Measurements from ENCODE around the gene ATP8A1.

Gene ATP8A1

GRCh38 chr4:42531341-42532030 lies 125.4 kb downstream of the ATP8A1 start:
- no peak overlapping the region for H3K4me3 ChIP-seq (ENCODE audit: control insufficient read depth, low read depth, low read length)
- no peak for DNase-seq (ENCODE audit: low read depth)
- no peak for TF ChIP-seq CTCF (conservative IDR thresholded peaks at IDR 0.05; ENCODE audit: control insufficient read depth, insufficient read depth, low read depth, low read length)

GRCh38 chr4:42523066-42523718 lies 133.7 kb downstream of the ATP8A1 start:
- DNase-seq (ENCODE audit: low read depth) = no peak
- TF ChIP-seq CTCF (conservative IDR thresholded peaks at IDR 0.05; ENCODE audit: control insufficient read depth, insufficient read depth, low read depth, low read length) = no peak
- no peak overlapping the region for H3K4me3 ChIP-seq (ENCODE audit: control insufficient read depth, low read depth, low read length)

- TF ChIP-seq CTCF (conservative IDR thresholded peaks at IDR 0.05; ENCODE audit: control insufficient read depth, insufficient read depth, low read depth, low read length) = peak; percentile 56
- DNase-seq (ENCODE audit: low read depth) = peak; percentile 53
- H3K4me3 ChIP-seq (ENCODE audit: control insufficient read depth, low read depth, low read length) = no peak overlapping the region
Observed at GRCh38 chr4:42519803-42520417, 137.0 kb downstream of the ATP8A1 start.

- DNase-seq (ENCODE audit: low read depth) = peak; percentile 4
- H3K4me3 ChIP-seq (ENCODE audit: control insufficient read depth, low read depth, low read length) = no peak overlapping the region
- no peak for TF ChIP-seq CTCF (conservative IDR thresholded peaks at IDR 0.05; ENCODE audit: control insufficient read depth, insufficient read depth, low read depth, low read length)
Observed at GRCh38 chr4:42515156-42515884, 141.6 kb downstream of the ATP8A1 start.

- DNase-seq (ENCODE audit: low read depth) = no peak
- TF ChIP-seq CTCF (conservative IDR thresholded peaks at IDR 0.05; ENCODE audit: control insufficient read depth, insufficient read depth, low read depth, low read length) = no peak
- no peak overlapping the region for H3K4me3 ChIP-seq (ENCODE audit: control insufficient read depth, low read depth, low read length)
Observed at GRCh38 chr4:42513748-42514492, 143.0 kb downstream of the ATP8A1 start.

GRCh38 chr4:42512226-42512625 lies 144.7 kb downstream of the ATP8A1 start:
- H3K4me3 ChIP-seq (ENCODE audit: control insufficient read depth, low read depth, low read length) = no peak overlapping the region
- no peak for TF ChIP-seq CTCF (conservative IDR thresholded peaks at IDR 0.05; ENCODE audit: control insufficient read depth, insufficient read depth, low read depth, low read length)
- no peak for DNase-seq (ENCODE audit: low read depth)
